Measurements from ENCODE around the gene RUNX3.

RUNX3 gene

GRCh38 chr1:24878045-24878444 lies 52.0 kb downstream of the RUNX3 start:
- DNase-seq, result no peak

DNA sequence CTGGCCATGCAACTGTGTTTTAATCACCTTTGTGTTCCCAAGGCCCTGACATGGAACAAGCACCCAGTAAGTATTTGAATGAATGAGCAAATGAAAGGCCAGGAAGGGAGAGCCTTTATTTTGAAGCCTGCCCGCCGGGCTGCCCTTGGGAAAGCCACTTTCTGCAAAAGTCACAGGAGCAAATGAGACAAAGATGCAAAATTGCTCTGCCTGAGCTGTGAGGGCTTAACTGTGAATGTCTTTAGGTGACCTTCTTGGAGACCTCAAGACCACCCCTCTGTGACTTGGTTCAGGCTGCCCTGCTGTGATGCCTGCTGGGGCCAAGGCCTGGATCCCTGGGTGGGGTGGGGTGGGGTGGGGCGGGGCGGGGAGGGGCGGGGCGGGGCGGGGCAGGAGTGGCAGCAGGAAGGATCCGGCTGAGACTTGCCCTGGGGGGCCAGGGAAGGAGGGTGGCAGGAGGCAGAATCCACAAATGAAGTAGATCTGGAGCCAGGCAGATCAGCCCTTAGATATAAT lies 54.0 kb downstream of the RUNX3 start:
- no peak for DNase-seq

- no peak for DNase-seq
These were observed 54.8 kb downstream of the RUNX3 start for GRCh38 chr1:24875257-24875656.

GRCh38 chr1:24874611-24875234 lies 55.4 kb downstream of the RUNX3 start:
- no peak for DNase-seq

GRCh38 chr1:24874056-24874455 lies 56.0 kb downstream of the RUNX3 start:
- DNase-seq, result no peak

DNA sequence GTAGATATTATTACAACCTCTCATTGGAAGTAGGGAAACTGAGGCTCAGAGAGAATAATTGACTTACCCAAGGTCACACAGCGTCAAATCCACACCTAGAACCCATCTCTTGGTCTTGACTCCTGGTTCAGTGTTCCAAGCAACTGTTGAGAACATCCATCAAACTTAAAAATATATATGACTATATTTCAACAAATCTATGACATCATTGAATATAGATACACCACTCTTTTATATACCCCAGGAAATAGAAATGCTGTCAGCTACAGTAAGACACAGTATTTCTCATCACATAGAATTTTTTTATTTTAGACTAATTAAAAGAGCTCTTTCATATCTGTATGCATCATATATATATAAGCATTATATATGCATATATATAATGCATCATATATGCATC lies 56.9 kb downstream of the RUNX3 start:
- DNase-seq, result no peak

- no peak for DNase-seq
These were observed 57.8 kb downstream of the RUNX3 start for GRCh38 chr1:24872061-24872850.

DNA sequence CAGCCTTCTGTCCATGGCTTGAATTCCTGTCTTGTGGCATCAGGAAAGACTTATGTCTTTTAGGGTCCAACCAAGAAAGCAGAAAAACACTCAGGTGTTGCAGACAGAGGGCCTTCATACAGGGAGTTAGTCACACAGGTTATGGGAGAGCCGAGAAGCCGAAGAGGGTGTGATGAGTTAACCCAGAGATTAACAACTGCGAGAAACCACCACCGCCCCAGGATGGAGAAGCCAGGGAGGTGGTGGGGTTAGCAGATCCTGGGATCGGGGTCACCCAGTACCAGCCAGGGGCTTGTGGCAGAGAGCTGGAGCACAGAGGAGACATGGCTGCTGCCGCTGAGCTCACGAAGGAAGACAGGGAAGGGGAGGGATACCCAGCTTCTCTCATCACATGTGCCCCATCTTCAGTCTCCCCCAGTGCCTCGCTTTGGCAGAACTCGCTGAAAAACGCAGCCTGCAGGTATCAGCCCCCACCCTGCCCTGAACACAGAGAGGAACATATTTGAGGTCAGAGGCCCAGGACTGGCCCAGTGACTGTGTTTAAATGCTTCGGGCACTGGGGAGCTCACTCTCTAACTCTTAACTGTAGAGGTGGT lies 58.7 kb downstream of the RUNX3 start:
- no peak for DNase-seq

DNA sequence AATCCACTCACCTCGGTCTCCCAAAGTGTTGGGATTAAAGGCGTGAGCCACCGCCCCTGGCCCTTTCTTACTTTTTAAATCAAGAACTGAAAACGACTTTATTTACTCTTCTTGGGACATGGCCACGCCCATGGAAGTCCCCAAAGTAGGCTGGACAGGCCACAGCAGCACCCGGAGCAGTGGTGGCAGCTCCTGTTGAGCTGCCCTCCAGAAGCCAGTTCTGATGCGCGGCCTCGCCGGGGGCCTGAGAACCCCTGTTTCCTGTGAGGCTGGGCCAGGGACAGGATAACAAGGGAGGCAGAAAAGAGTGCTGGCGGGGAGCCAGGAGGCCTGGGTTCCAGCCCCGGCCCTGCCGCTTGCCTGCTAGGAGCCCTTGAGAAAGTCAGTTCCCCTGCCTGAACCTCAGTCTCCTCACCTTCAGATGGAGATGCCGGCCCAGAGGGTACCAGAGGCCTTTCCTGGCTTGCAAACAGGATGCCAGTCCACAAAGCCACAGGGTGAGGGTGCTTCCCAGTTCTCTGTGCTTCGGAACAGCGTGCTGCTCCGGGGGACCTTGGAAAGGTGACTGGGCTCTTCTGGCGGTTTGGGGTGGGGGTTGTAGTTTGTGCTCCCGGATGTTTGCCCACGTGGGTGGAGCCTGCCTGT lies 59.4 kb downstream of the RUNX3 start:
- no peak for DNase-seq

DNA sequence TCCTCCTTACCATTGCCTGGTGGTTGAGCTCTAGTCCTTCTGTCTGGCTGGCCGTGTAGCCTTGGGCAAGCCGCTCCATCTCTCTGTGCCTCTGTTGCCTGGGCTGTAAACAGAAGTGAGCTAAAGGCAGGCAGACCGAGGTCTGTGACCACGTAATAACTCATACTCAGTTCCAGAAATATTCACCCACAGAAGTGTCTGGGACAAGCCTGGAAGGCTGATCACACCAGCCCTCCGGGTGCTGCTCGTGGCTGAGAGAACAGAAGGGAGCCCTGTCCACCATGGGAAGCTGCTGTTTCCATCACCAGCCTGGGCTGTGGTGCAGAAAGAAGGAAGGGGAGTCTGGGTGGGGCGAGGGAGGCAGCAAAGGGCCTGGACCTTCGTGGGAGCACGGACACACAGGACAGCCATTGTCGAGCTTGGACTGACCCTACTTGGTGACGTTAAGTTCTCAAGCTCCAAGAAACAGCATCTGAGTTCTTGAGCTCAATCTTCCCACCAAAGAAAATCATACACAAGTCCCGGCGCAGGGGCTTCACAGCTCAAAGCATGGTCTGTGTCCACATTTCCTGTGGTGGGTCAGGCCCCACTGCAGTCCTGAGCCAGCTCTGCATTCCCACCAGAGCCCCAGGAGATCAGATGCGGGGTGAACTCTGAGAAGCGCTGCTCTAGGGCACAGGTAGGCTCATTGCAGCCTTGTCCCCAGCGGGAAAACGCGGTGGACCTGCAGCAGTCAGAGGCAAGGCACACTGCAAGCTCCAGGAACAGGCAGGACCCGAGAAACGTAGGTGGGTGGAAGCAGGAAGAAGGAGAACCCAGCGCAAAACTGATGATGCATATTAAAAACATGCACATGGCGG lies 61.8 kb downstream of the RUNX3 start:
- no peak for DNase-seq

GRCh38 chr1:24867084-24867870 lies 62.8 kb downstream of the RUNX3 start:
- no peak for DNase-seq

GRCh38 chr1:24866211-24867083 lies 63.6 kb downstream of the RUNX3 start:
- DNase-seq, result no peak

- DNase-seq, result no peak
These were observed 64.5 kb downstream of the RUNX3 start for GRCh38 chr1:24865587-24865986.

GRCh38 chr1:24865168-24865567 lies 64.9 kb downstream of the RUNX3 start:
- DNase-seq, result no peak

GRCh38 chr1:24864370-24864777 lies 65.7 kb downstream of the RUNX3 start:
- DNase-seq, result no peak

DNA sequence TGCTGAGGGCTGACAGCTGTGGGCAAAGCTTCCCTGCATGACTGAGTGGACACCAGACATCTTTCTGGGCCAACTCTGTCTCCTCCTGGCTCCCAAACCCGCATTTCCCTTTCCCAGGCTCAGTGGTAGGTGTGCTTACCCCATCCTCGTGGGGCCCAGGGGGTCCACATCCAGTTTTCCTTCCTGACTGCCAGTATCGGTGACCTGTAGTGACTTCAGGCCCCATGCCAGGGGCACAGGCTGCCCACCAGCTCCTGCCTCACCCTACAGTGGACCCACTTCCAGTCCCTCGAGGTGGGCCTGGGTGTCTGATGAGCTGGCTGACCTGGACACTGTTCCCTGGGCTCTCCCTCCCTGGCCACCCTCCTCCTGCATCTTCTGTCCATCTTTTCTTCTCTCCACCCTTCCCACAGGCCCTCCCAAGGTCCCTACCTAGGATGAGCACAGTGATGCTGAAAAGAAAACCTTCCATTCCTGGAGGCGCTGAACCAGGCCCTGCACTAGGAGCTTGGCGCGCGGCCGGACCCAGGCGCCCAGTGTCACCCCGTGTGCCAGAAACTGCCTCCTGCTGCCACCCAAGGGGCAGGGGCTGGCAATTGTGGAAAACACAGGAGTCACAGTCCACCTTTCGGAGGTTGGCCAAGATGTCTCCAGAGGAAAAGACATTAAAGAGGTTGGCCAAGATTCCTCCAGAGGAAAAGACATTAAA lies 67.1 kb downstream of the RUNX3 start:
- no peak for DNase-seq

DNA sequence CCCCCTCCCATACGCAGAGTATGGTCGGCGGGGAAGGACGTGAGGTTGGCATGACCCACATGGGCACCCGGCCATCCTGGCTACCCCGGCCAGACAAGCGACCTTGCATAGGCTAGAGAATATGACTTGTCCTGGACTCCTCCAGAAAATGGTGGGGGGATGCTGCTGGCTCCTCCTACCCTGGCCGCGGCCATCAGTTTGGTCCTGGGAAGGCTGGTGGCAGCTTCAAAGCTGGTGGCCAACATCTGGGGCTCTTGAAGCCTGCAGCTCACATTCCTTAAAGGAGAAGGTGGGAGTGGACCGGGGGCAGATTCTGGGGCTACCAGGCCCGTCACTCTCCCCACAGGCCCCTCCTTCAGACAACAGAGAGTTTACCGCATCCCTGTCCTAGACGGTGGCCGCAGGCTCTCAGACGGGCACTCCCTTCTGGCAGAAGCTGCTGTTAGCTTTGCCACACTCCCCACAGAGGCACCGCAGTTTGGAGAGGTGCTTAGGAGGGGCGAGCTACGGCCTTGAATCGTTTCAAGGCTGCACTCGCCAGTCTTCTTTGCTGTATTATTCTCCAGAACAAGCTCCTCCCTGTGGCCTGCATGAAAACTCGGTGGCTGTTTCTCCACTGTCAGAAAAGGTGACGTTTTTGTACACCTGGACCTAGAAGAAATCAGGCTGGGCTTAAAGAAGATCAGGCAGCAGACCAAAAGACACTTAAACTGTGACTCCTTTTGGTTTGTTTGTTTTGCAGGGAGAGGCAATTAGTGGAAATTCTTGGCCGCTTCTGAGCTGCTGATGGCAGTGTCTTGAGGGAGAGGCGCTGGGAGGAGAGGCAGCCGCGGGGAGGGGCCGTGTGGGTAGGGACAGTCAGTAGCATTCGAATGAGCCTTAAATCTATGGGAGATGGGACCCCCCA lies 68.0 kb downstream of the RUNX3 start:
- DNase-seq, result no peak

DNA sequence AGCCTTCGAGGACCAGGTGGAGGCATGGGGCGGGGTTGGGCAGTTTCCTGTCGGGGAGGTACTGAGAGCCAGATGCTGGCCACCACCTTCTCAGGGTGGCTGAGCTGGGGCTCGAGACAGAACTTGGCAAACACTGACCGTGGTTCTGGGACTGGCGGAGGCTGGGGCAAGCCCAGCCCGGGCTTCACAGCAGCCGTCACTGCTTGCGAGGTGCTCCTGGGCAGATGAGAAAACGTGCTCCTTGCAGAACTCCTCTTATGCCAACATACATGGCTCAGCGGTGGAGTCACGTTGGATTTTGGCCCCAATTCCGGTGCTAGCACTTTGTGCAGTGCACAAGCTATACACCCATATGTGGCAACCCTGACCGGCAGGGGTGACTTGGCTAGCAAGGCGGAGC lies 69.2 kb downstream of the RUNX3 start:
- no peak for DNase-seq
